Ishikawa (cell line): Measurements from ENCODE around the gene AMFR.

ENCODE experiments used
- CEBPB ChIP-seq: IDR thresholded peaks from 2 replicates; pipeline ENCODE4 v1.6.1; 2012
- CREB1 ChIP-seq: IDR thresholded peaks from 2 replicates; pipeline ENCODE4 v1.6.1; 2012; ENCODE audit warnings: low read depth
- EGR1 ChIP-seq: IDR thresholded peaks from 2 replicates; pipeline ENCODE4 v1.6.1; 2012
- EP300 ChIP-seq: IDR thresholded peaks from 2 replicates; pipeline ENCODE4 v1.6.1; 2012; ENCODE audit warnings: borderline replicate concordance
- FOXM1 ChIP-seq: IDR thresholded peaks from 2 replicates; pipeline ENCODE4 v1.6.1; 2012; ENCODE audit warnings: low read depth, borderline replicate concordance
- NFIC ChIP-seq: IDR thresholded peaks from 2 replicates; pipeline ENCODE4 v1.6.1; 2012
- RAD21 ChIP-seq: IDR thresholded peaks from 2 replicates; pipeline ENCODE4 v1.6.1; 2012; ENCODE audit warnings: low read depth
- TAF1 ChIP-seq: IDR thresholded peaks from 2 replicates; pipeline ENCODE4 v1.6.1; 2012; ENCODE audit warnings: low read depth, mild to moderate bottlenecking
- TCF12 ChIP-seq: IDR thresholded peaks from 2 replicates; pipeline ENCODE4 v1.6.1; 2012; ENCODE audit warnings: low read depth
- ZBTB7A ChIP-seq: IDR thresholded peaks from 2 replicates; pipeline ENCODE4 v1.6.1; 2012; ENCODE audit warnings: low read depth
- TF ChIP-seq, protein P1 (sequence below): IDR thresholded peaks from 2 replicates; pipeline ENCODE4 v1.6.1; 2012; ENCODE audit warnings: low read depth, mild to moderate bottlenecking
- TF ChIP-seq, protein P2 (sequence below): IDR thresholded peaks from 2 replicates; pipeline ENCODE4 v1.6.1; 2012

DNA sequence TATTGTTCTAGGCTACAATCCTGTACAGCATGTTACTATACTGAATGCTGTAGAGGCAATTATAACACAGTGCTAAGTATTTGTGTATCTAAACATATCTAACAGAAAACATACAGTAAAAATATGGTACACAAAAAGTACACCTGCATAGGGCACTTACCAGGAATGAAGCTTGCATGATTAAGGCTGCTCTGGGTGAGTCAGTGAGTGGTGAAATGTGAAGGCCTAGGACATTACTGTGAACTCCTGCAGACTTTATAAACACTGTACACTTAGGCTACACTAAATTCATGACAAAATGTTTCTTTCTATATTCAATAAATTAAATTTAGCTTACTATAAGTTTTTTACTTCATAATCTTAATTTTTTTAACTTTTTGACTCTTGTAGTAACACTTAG, 37.1 kb downstream of the AMFR start:
- TF ChIP-seq ZBTB7A (no peak), RAD21 (no peak), EP300 (no peak), TCF12 (no peak), CREB1 (no peak), TAF1 (no peak), FOXM1 (no peak), NFIC (no peak), CEBPB (no peak), EGR1 (no peak)
- TF ChIP-seq, protein P1, sequence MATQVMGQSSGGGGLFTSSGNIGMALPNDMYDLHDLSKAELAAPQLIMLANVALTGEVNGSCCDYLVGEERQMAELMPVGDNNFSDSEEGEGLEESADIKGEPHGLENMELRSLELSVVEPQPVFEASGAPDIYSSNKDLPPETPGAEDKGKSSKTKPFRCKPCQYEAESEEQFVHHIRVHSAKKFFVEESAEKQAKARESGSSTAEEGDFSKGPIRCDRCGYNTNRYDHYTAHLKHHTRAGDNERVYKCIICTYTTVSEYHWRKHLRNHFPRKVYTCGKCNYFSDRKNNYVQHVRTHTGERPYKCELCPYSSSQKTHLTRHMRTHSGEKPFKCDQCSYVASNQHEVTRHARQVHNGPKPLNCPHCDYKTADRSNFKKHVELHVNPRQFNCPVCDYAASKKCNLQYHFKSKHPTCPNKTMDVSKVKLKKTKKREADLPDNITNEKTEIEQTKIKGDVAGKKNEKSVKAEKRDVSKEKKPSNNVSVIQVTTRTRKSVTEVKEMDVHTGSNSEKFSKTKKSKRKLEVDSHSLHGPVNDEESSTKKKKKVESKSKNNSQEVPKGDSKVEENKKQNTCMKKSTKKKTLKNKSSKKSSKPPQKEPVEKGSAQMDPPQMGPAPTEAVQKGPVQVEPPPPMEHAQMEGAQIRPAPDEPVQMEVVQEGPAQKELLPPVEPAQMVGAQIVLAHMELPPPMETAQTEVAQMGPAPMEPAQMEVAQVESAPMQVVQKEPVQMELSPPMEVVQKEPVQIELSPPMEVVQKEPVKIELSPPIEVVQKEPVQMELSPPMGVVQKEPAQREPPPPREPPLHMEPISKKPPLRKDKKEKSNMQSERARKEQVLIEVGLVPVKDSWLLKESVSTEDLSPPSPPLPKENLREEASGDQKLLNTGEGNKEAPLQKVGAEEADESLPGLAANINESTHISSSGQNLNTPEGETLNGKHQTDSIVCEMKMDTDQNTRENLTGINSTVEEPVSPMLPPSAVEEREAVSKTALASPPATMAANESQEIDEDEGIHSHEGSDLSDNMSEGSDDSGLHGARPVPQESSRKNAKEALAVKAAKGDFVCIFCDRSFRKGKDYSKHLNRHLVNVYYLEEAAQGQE = no peak
- TF ChIP-seq, protein P2, sequence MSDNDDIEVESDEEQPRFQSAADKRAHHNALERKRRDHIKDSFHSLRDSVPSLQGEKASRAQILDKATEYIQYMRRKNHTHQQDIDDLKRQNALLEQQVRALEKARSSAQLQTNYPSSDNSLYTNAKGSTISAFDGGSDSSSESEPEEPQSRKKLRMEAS = no peak
